HG03457 (cell line): Measurements from ENCODE around the gene GADL1.

Source experiments
- ATAC-seq: cut with Tn5 transposase; IDR thresholded peaks from one replicate; pipeline ENCODE4 v1.9.1; 2021; ENCODE audit warnings: moderate number of reproducible peaks; ENCODE audit not compliant: unreplicated experiment

The GADL1 gene, protein sequence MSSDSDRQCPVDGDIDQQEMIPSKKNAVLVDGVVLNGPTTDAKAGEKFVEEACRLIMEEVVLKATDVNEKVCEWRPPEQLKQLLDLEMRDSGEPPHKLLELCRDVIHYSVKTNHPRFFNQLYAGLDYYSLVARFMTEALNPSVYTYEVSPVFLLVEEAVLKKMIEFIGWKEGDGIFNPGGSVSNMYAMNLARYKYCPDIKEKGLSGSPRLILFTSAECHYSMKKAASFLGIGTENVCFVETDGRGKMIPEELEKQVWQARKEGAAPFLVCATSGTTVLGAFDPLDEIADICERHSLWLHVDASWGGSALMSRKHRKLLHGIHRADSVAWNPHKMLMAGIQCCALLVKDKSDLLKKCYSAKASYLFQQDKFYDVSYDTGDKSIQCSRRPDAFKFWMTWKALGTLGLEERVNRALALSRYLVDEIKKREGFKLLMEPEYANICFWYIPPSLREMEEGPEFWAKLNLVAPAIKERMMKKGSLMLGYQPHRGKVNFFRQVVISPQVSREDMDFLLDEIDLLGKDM

DNA sequence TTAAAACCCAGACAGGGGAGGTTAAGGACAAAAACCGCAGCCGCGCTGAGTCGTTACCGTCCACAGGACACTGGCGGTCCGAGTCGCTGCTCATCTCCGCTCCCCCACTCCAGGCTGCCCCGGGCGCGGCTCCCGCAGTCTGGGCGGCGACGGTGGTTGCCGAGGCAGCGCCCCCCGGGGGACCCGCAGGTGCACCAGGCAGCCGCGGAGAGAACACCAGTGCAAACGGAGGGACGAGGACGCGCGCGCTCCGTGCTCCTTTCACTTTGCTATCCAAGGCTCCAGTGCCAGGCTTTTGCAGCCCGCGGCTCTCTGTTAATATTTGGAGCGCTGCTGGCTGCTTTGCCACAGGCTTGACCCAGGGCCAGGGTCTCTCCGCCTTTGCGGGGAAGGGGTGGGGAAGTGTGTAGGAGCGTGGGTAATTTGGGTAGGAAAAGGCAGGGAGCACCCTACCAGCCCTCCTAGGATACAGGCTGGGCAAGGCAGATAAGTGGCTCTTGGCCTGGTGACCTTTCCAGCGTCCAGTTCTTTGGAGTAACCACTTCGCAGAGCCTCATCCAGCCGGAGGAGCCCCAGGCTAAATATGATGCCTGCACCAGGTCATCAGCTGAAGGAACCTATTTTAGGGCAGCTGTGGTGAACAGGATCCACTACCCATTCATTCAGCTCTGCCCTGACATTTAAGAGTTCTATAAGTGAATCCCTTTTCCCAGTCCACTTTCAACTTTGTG, at the start of gene GADL1:
Gene GADL1, minus strand, starts transcription at position 141 of the 731 bp plus-strand sequence. Its CDS starts 47 bp downstream, at position 94.
- no peak for ATAC-seq

DNA sequence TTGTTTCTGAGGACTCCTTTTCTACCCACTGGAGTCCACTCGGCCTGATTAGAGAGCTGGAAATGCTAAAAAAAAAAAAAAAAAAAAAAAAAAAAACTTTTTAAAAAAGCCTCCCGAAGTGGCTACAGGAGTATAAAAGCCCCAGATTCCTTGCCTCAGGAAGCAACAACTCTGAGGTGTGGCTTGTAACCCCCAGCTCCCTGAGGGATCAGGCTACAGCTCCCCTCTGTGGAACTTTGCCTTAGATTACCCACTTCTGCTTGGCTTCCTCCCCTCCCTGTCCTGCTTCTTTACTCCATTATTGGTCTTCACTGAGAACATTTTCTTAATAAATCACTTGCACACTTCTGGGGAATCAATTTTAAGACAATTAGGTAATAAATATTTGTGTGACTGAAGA, 49.7 kb upstream of the GADL1 start:
- ATAC-seq, result no peak

- ATAC-seq, result no peak
Observed at GRCh38 chr3:30943206-30943605, 48.7 kb upstream of the GADL1 start.

DNA sequence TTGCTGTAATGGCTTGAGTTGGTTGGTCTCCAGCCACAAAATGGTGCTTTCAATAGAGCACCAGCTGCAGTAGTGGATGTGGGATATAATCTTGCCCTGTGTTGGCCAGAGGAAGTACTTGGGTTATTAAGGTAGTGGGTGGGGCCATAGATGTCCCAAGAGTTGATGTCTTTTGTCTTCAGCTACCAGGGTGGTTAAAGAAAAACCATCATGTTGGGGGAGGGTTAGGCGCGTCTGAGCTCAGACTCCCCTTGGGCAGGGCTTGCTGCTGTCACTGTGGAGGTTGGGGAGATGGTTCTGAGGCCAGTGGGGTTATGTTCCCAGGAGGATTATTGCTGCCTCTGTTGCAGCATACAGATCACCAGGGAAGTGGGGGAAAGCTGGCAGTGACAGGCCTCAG, 46.9 kb upstream of the GADL1 start:
- ATAC-seq, result no peak

DNA sequence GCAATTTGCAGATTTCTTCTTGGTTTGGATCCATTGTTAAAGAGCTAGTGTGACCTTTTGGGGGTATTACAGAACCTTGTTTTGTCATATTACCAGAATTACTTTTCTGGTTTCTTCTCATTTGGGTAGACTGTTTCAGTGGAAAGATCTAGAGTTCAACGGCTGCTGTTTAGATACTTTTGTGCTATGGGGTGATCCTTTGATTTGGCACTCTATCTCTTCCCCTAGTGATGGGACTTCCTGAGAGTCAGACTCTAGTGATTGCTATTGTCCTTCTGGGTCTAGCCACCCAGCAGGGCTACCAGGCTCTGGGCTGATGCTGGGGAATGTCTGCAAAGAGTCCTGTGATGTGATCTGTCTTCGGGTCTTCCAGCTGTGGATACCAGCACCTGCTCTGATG, 46.3 kb upstream of the GADL1 start:
- no peak for ATAC-seq

- no peak for ATAC-seq
Observed at GRCh38 chr3:30934208-30934550, 39.7 kb upstream of the GADL1 start.

DNA sequence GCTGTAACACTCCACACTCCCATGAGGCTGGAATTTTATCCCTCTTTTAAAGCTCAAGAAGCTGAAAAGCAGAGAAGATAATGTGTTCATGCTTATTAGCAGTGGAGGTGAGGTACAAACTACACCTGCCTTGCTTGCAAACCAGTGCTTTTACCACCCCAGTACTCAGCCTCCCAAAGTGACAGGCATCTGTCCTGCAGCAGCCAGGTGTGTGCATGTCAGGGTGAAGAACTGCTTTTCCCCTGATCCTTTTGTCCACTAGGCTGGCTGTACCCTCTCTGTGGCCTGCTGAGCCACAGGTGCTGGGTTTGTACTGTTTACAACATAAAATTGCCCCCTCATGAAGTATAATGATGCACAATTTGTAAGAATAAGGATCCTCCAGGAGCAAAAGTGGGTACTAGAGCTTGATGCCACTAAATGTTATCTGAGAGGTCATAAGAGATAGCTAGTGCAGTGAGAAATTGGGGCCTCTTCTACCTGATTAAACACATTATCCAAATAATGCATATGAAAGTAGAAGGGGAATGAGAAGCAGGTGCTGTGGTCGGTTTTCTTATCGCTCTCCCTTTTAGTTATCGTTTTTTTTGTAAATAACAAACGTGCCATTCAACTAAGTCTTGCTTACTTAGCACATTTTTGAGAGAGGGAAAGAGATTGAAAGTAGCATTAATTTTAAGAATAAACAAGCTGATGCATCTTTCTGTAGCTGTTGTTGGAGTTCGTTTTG, 39.2 kb upstream of the GADL1 start:
- no peak for ATAC-seq

GRCh38 chr3:30932513-30933098, 38.1 kb upstream of the GADL1 start:
- no peak for ATAC-seq

DNA sequence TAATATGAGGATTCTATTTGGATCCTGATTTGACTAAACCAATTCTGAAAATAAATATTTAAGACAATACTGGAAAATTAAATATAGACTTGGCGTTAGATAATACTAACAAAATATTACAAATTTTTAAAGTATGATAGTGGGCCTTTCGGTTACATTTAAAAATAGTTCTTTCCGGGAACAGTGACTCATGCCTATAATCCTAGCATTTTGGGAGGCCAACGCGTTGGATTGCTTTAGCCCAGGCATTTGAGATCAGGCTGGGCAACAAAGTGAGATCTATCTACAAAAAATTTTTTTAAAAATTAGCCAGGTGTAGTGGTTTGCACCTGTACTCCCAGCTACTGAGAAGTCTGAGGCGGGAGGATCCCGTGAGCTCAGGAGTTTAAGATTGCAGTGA, 30.3 kb upstream of the GADL1 start:
- ATAC-seq, result no peak

DNA sequence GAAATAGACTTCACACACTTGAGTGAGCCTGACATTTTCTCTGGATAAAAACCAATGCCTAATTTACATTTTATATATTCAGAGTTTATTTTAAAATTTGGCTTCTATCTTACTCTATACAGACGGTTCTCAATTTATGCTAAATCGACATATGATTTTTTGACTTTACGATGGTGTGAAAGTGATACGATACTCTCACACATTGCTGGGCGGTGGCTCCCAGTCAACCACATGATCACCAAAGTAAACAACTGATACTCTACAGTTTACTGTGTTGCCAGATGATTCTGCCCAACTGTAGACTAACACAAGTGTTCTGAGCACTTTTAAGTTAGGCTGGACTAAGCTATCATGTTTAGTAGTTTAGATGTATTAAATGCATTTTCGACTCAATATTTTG, 25.1 kb upstream of the GADL1 start:
- no peak for ATAC-seq

- ATAC-seq, result no peak
Observed at GRCh38 chr3:30918761-30919160, 24.3 kb upstream of the GADL1 start.

DNA sequence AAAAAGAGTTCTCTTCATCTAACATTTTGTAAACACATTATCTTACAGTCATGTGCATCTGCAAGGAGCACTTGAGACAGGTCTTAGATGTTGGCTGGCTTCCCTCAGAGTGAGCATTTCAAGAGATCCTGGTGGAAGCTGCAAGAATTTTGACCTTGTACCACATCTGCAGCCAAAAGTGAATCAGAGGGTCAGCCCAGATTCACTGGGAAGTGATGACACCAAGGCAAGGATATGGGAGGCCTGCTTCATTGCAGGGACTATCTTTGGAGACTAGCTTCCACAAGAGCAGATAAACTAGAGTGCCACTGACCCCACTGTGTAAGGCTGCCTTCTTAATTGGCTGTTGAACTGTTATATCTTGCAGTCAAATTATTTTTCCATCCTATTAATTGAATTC, 21.3 kb upstream of the GADL1 start:
- no peak for ATAC-seq

DNA sequence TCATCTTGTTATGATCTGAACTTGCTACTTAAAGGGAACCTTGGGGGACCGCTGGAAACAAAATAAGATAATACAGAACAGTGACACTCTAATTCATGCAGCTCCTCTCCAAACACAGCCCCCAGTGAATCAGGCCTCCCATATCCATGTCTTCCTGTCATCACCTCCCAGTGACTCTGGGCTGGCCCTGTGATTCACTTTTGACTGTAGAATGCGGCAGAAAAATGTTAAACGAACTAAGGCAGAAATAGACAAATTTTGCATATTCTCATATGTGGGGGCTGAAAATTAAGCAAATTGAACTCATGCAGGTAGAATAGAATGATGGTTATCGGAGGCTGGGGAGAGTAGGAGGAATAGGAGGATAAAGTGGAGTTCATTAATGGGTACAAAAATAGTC, 20.2 kb upstream of the GADL1 start:
- ATAC-seq, result no peak

- ATAC-seq, result no peak
Observed at GRCh38 chr3:30913176-30913575, 18.7 kb upstream of the GADL1 start.

- ATAC-seq, result no peak
Observed at GRCh38 chr3:30912301-30912700, 17.8 kb upstream of the GADL1 start.

GRCh38 chr3:30908456-30909037, 14.1 kb upstream of the GADL1 start:
- no peak for ATAC-seq

DNA sequence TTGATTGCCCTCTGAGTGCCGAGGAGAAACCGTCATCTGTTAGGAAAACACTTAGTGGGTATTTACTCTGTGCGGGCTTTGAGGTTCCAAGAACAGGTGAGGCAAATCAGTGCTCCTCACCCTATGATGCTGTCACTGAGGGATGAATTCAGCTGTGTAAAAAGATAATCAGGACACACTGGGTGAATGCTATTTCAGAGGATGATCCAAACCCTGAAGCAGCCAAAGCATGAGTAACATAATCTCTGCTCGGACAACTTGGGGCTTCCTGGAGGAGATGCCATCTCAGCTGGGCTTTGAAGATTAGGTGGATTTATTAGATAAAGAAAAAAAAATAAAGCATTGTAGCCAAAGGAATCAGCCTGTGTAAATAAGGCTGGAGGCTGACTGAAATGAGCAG, 10.5 kb upstream of the GADL1 start:
- ATAC-seq, result no peak

DNA sequence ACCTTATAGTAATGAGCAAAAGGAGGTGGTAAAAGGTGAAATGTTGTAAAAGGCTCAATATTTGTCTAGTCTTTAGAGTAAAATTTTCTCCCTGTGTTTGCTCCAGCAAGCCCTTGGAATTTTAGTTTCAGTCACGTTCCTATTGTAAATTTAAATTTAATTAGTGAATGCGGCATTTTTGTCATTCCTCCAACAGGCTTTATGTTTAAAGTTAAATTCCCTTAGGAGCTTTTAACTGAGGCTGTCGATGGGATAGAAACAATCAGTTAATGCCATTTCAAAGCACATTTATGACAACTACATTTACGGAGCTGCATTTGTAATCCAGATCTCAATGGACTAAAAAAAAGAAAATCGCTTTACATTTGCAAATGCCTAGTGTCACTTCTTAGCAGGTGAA, 868 bp upstream of the GADL1 start:
- ATAC-seq, result no peak

DNA sequence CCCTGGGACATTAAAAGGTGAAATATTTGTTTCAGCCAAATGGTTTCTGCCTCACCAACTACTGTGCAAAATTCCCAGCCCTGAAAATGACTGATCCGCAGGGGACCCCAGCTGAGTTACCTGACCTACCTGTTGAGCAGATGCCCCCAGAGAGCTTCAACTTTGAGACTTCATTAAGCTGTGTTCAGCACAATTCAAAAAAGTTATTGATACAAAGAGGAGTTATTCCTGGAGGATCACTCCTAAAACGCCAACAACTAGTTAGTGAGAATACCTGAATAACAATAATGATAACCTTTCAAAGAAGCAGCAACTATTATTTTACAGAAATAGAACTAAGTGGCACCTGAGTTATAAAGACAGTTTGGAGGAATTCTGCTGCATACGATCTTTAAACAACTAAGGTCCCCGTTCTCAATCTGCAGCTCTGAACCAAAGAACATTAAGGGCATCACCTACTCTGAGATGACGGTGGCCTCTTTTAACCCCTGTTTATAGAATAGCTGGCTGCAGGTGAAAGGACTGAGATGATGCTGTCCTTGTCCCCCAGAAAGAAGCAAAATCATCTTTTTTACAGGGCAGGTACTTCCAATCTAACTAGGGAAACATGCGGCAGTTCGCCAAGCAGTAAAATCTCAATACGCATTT, 659 bp downstream of the GADL1 start:
- ATAC-seq, result no peak

DNA sequence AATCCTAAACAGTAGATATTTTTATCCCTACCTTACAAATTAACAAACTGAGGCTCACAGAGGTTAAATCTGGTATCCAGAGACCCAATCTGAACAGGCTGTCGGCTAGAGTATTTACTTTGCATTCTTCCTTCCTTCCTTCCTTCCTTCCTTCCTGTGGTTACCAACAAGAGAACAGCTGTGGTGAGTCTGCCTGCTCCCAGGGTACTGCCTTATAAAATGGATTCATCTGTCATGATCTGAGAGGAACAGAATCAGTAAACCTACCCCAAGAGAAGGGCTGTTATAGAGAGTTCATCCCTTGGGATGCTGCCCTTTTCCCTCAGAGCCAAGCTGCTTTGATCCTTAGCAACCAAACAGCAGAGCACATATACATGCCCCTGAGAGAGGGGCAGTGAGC, 3.6 kb downstream of the GADL1 start:
- ATAC-seq, result no peak
